HEK293T (cell line): ENCODE results near the gene UNC13D.

Experiments used
- CTCF ChIA-PET: fragments of 350-600 bp; formaldehyde crosslinking; extraction: SDS; loops from one replicate; lab custom pipeline; 2021; ENCODE audit warnings: antibody characterized with exemption, inconsistent platforms; lab: Yijun Ruan, JAX
- POLR2A ChIA-PET: fragments of 350-600 bp; formaldehyde crosslinking; extraction: SDS; loops from one replicate; lab custom pipeline; 2020; ENCODE audit warnings: antibody characterized with exemption, inconsistent platforms; lab: Yijun Ruan, JAX
- DNase-seq: peaks from one replicate; pipeline ENCODE4 v3.0.0; 2012; ENCODE audit warnings: mixed read lengths; ENCODE audit errors: extremely low spot score
- ARNT ChIP-seq: fragments of 450-650 bp; IDR thresholded peaks from 2 replicates; pipeline ENCODE4 v1.6.1; 2017; ENCODE audit warnings: mild to moderate bottlenecking
- BHLHE40 ChIP-seq: fragments of 450-650 bp; IDR thresholded peaks from 2 replicates; pipeline ENCODE4 v1.6.1; 2016; ENCODE audit warnings: mild to moderate bottlenecking, moderate library complexity, borderline replicate concordance
- CTBP1 ChIP-seq: fragments of 450-650 bp; IDR thresholded peaks from 2 replicates; pipeline ENCODE4 v1.6.1; 2016; ENCODE audit warnings: borderline replicate concordance
- ELF4 ChIP-seq: fragments of 450-650 bp; IDR thresholded peaks from 2 replicates; pipeline ENCODE4 v1.6.1; 2017; ENCODE audit warnings: antibody characterized with exemption
- FOXA1 ChIP-seq: fragments of 450-650 bp; IDR thresholded peaks from 2 replicates; pipeline ENCODE4 v1.6.1; 2016; ENCODE audit warnings: mild to moderate bottlenecking
- FOXK2 ChIP-seq: fragments of 450-650 bp; IDR thresholded peaks from 2 replicates; pipeline ENCODE4 v1.6.1; 2016; ENCODE audit warnings: mild to moderate bottlenecking
- FOXM1 ChIP-seq: fragments of 450-650 bp; IDR thresholded peaks from 2 replicates; pipeline ENCODE4 v1.6.1; 2017; ENCODE audit warnings: mild to moderate bottlenecking, borderline replicate concordance
- HDGF ChIP-seq: fragments of 450-650 bp; IDR thresholded peaks from 2 replicates; pipeline ENCODE4 v1.6.1; 2017; ENCODE audit warnings: antibody characterized with exemption, borderline replicate concordance
- L3MBTL2 ChIP-seq: fragments of 450-650 bp; conservative IDR thresholded peaks from 2 replicates; pipeline ENCODE4 v1.6.1; 2016; ENCODE audit warnings: mild to moderate bottlenecking
- LEF1 ChIP-seq: fragments of 450-650 bp; IDR thresholded peaks from 2 replicates; pipeline ENCODE4 v1.6.1; 2017; ENCODE audit warnings: mild to moderate bottlenecking, borderline replicate concordance
- NFRKB ChIP-seq: fragments of 450-650 bp; IDR thresholded peaks from 2 replicates; pipeline ENCODE4 v1.6.1; 2016; ENCODE audit warnings: mild to moderate bottlenecking, moderate library complexity
- PKNOX1 ChIP-seq: fragments of 450-650 bp; IDR thresholded peaks from 2 replicates; pipeline ENCODE4 v1.6.1; 2016
- SP1 ChIP-seq: fragments of 450-650 bp; IDR thresholded peaks from 2 replicates; pipeline ENCODE4 v1.6.1; 2017
- SUZ12 ChIP-seq: fragments of 450-650 bp; IDR thresholded peaks from 2 replicates; pipeline ENCODE4 v1.6.1; 2016; ENCODE audit warnings: mild to moderate bottlenecking
- TARDBP ChIP-seq: fragments of 450-650 bp; IDR thresholded peaks from 2 replicates; pipeline ENCODE4 v1.6.1; 2016
- ZNF384 ChIP-seq: fragments of 450-650 bp; IDR thresholded peaks from 2 replicates; pipeline ENCODE4 v1.6.1; 2016

Gene UNC13D

GRCh38 chr17:75814900-75815373 lies 29.3 kb downstream of the UNC13D start:
- no peak for TF ChIP-seq FOXA1
- no peak for TF ChIP-seq HDGF
- no peak for TF ChIP-seq CTBP1
- no peak for TF ChIP-seq ARNT
- TF ChIP-seq TARDBP, result no peak
- no peak for TF ChIP-seq ZNF384
- no peak for TF ChIP-seq SUZ12
- TF ChIP-seq L3MBTL2, result no peak
- no peak for TF ChIP-seq BHLHE40
- TF ChIP-seq SP1, result no peak
- TF ChIP-seq ELF4, result no peak
- no peak for TF ChIP-seq NFRKB
- TF ChIP-seq PKNOX1, result no peak
- TF ChIP-seq FOXM1, result no peak
- TF ChIP-seq FOXK2, result no peak
- no peak for TF ChIP-seq LEF1
- ChIA-PET POLR2A (interaction anchor here (4.0 kb wide), 1 partner anchor 35 kb away, joined by 20 read pairs; a partner anchor contains a TSS), CTCF (interaction anchor here (0.9 kb wide), 1 partner anchor 67 kb away, joined by 3 read pairs; no protein-coding TSS in a partner anchor)
- no peak for DNase-seq

GRCh38 chr17:75814021-75814395 lies 30.2 kb downstream of the UNC13D start:
- TF ChIP-seq FOXK2 (no peak), NFRKB (no peak), CTBP1 (no peak), FOXM1 (no peak), BHLHE40 (no peak), HDGF (no peak), ZNF384 (no peak), SUZ12 (no peak), SP1 (no peak), ARNT (no peak), TARDBP (no peak), LEF1 (no peak), PKNOX1 (no peak), L3MBTL2 (no peak), ELF4 (no peak), FOXA1 (no peak)
- ChIA-PET CTCF (no interaction called here), POLR2A (interaction anchor here (4.0 kb wide), 1 partner anchor 34 kb away, joined by 20 read pairs; a partner anchor contains a TSS)
- DNase-seq, result no peak

GRCh38 chr17:75813081-75814020 lies 30.9 kb downstream of the UNC13D start:
- TF ChIP-seq BHLHE40 (no peak), HDGF (no peak), ZNF384 (no peak), TARDBP (no peak), ARNT (no peak), CTBP1 (no peak), SP1 (no peak), LEF1 (no peak), ELF4 (no peak), FOXM1 (no peak), FOXK2 (no peak), SUZ12 (no peak), PKNOX1 (no peak), L3MBTL2 (no peak), FOXA1 (no peak)
- POLR2A ChIA-PET, result interaction anchor here (4.0 kb wide), 1 partner anchor 34 kb away, joined by 20 read pairs; a partner anchor contains a TSS
- no peak for DNase-seq
- CTCF ChIA-PET, result no interaction called here

- no peak for TF ChIP-seq BHLHE40
- no peak for TF ChIP-seq CTBP1
- TF ChIP-seq PKNOX1, result no peak
- no peak for TF ChIP-seq NFRKB
- TF ChIP-seq SUZ12, result no peak
- TF ChIP-seq SP1, result no peak
- no peak for TF ChIP-seq FOXK2
- no peak for TF ChIP-seq FOXM1
- TF ChIP-seq ZNF384, result no peak
- TF ChIP-seq ARNT, result no peak
- TF ChIP-seq TARDBP, result no peak
- TF ChIP-seq LEF1, result no peak
- TF ChIP-seq L3MBTL2, result no peak
- TF ChIP-seq FOXA1, result no peak
- ChIA-PET CTCF (interaction anchor here (1.7 kb wide), 1 partner anchor 15 kb away, joined by 4 read pairs; no protein-coding TSS in a partner anchor), POLR2A (interaction anchor here (4.0 kb wide), 1 partner anchor 33 kb away, joined by 20 read pairs; a partner anchor contains a TSS)
- DNase-seq, result no peak
Measured at GRCh38 chr17:75812096-75813013, 31.8 kb downstream of the UNC13D start.
